HepG2 (cell line): ENCODE measurements around the gene TOM1L2. TPM values are rescaled to one million over a fixed set of nuclear protein-coding genes. Genes with fewer than 3 reads are reported as not detected.

Source experiments
- ATRX ChIP-seq: sonication (generic); formaldehyde crosslinking; IDR thresholded peaks from 2 replicates; pipeline ENCODE4 v1.4.0; 2020; ENCODE audit warnings: missing genetic modification reagents, borderline replicate concordance
- KDM5B ChIP-seq: sonication (generic); formaldehyde crosslinking; IDR thresholded peaks from 2 replicates; pipeline ENCODE4 v1.4.0; 2020; ENCODE audit warnings: missing genetic modification reagents, mild to moderate bottlenecking, borderline replicate concordance
- MATR3 ChIP-seq: sonication (generic); formaldehyde crosslinking; IDR thresholded peaks from 2 replicates; pipeline ENCODE4 v1.4.0; 2020; ENCODE audit warnings: missing genetic modification reagents
- POLR2G ChIP-seq: fragments of 200-400 bp; formaldehyde crosslinking; IDR thresholded peaks from 2 replicates; pipeline ENCODE4 v1.6.1; 2018; ENCODE audit warnings: mild to moderate bottlenecking, low read depth, low read length, moderate library complexity
- RFX3 ChIP-seq: IDR thresholded peaks from 2 replicates; pipeline ENCODE4 v1.6.1; 2016; ENCODE audit warnings: missing biosample characterization, missing genetic modification reagents
- SMYD3 ChIP-seq: sonication (generic); formaldehyde crosslinking; IDR thresholded peaks from 2 replicates; pipeline ENCODE4 v1.8.1; 2023; ENCODE audit warnings: mild to moderate bottlenecking, missing genetic modification reagents
- ZNF251 ChIP-seq: sonication (generic); formaldehyde crosslinking; IDR thresholded peaks from 2 replicates; pipeline ENCODE4 v1.9.0; 2021; ENCODE audit warnings: mild to moderate bottlenecking, missing genetic modification reagents
- ZNF577 ChIP-seq: sonication (generic); formaldehyde crosslinking; IDR thresholded peaks from 2 replicates; pipeline ENCODE4 v1.4.0; 2020; ENCODE audit warnings: mild to moderate bottlenecking, low read depth, missing genetic modification reagents, borderline replicate concordance
- ZNF788 ChIP-seq: sonication (generic); formaldehyde crosslinking; IDR thresholded peaks from 2 replicates; pipeline ENCODE4 v1.5.0; 2020; ENCODE audit warnings: mild to moderate bottlenecking, missing genetic modification reagents, borderline replicate concordance
- polyA plus RNA-seq, 8 experiments: library from polyadenylated mRNA; depleted of rRNA in 3 of 8; stranded (reverse) in 7 of 8; unstranded in 1 of 8; fragments of >200 nt; fragmentation: Illumina TruSeq in 4 of 8; extraction: Trizol in 4 of 8; gene quantifications; 2 replicates each; pipeline versions ENCODE4 v1.2.1 to v1.2.3, GENCODE V29; 2011 to 2016; ENCODE audit warnings: low read depth in 4 of 8, missing spikeins in 1 of 8, mixed read lengths in 1 of 8; ENCODE audit not compliant: insufficient read depth in 1 of 8
- total RNA-seq, 5 experiments: library from RNA; depleted of rRNA; stranded (reverse); fragments of >200 nt; fragmentation: Illumina TruSeq; extraction: Trizol; gene quantifications; 2 replicates each; pipeline ENCODE4 v1.2.3, GENCODE V29; 2016; ENCODE audit warnings: low read depth in 1 of 5
- TF ChIP-seq, protein P1 (sequence below): sonication (generic); formaldehyde crosslinking; IDR thresholded peaks from 2 replicates; pipeline ENCODE4 v1.4.0; 2020; ENCODE audit warnings: missing genetic modification reagents, borderline replicate concordance
- TF ChIP-seq, protein P2 (sequence below), 2 experiments: fragments of 450-650 bp in 1 of 2; sonication (generic) in 1 of 2; formaldehyde crosslinking in 1 of 2; IDR thresholded peaks; 2 replicates each; pipeline versions ENCODE4 v1.6.1 to v1.8.0; 2016 to 2022; ENCODE audit warnings: antibody characterized with exemption in 1 of 2, mild to moderate bottlenecking in 1 of 2, missing genetic modification reagents in 1 of 2
- TF ChIP-seq, protein P3 (sequence below): sonication (generic); formaldehyde crosslinking; IDR thresholded peaks from 2 replicates; pipeline ENCODE4 v1.4.0; 2020; ENCODE audit warnings: missing genetic modification reagents, mild to moderate bottlenecking, borderline replicate concordance
- TF ChIP-seq, protein P4 (sequence below): IDR thresholded peaks from 2 replicates; pipeline ENCODE4 v1.6.1; 2016; ENCODE audit warnings: low read depth, borderline replicate concordance
- TF ChIP-seq, protein P5 (sequence below): sonication (generic); formaldehyde crosslinking; IDR thresholded peaks from 2 replicates; pipeline ENCODE4 v1.8.1; 2023; ENCODE audit warnings: mild to moderate bottlenecking, missing genetic modification reagents

Gene TOM1L2
- total and polyA plus RNA-seq, 2 of the 13 experiments (the other 11 are each of a cell fraction or from before 2014, with no cell fraction given), result 4.7 to 7.4 TPM

DNA sequence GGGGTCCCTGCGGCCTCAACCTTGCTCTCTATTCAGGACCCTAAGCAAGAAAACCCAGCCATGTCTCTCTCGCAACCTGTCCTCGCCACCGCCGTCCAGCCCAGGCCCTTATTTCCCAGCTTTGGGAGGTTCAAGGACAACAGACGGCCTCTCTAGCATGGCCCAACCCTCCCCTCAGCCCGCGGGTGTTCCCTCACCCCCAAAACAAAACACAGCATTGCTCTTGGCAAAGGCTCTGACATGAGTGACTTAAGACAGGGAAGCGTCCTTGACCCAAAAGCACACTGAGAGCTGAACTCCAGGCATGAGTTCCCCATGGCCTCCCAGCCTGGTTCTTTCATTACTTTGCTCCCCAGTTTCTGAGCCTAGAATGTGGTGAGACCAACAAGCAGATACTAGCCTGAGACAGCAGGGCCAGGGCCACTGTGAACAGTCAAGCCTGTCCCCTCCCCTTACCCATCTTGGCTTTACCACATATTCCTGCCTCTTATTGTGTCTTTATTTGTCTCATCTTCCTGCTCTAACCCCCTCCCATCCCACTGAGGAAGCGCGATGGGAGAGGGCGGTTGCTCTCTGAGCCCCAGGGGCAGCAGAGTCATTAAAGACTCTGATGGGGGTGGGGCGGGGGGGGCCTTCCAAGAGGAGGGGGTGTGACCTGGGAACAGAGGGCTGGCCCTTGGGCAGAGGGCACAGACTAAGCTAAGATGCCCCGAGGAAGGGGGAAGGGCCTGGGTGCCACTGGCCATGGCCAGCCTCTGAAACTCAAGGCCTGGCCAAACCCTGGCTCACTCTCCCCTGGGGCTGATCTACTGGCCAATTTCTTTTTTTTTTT lies 147.2 kb downstream of the TOM1L2 start (continued):
- TF ChIP-seq, protein P1, sequence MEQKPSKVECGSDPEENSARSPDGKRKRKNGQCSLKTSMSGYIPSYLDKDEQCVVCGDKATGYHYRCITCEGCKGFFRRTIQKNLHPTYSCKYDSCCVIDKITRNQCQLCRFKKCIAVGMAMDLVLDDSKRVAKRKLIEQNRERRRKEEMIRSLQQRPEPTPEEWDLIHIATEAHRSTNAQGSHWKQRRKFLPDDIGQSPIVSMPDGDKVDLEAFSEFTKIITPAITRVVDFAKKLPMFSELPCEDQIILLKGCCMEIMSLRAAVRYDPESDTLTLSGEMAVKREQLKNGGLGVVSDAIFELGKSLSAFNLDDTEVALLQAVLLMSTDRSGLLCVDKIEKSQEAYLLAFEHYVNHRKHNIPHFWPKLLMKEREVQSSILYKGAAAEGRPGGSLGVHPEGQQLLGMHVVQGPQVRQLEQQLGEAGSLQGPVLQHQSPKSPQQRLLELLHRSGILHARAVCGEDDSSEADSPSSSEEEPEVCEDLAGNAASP (CRISPR knock-in tag), result peak; percentile 64; the same call in 1 of the 2 replicates
- TF ChIP-seq SMYD3, result no peak
- no peak for TF ChIP-seq ZNF577 (CRISPR knock-in tag)
- TF ChIP-seq, protein P2, sequence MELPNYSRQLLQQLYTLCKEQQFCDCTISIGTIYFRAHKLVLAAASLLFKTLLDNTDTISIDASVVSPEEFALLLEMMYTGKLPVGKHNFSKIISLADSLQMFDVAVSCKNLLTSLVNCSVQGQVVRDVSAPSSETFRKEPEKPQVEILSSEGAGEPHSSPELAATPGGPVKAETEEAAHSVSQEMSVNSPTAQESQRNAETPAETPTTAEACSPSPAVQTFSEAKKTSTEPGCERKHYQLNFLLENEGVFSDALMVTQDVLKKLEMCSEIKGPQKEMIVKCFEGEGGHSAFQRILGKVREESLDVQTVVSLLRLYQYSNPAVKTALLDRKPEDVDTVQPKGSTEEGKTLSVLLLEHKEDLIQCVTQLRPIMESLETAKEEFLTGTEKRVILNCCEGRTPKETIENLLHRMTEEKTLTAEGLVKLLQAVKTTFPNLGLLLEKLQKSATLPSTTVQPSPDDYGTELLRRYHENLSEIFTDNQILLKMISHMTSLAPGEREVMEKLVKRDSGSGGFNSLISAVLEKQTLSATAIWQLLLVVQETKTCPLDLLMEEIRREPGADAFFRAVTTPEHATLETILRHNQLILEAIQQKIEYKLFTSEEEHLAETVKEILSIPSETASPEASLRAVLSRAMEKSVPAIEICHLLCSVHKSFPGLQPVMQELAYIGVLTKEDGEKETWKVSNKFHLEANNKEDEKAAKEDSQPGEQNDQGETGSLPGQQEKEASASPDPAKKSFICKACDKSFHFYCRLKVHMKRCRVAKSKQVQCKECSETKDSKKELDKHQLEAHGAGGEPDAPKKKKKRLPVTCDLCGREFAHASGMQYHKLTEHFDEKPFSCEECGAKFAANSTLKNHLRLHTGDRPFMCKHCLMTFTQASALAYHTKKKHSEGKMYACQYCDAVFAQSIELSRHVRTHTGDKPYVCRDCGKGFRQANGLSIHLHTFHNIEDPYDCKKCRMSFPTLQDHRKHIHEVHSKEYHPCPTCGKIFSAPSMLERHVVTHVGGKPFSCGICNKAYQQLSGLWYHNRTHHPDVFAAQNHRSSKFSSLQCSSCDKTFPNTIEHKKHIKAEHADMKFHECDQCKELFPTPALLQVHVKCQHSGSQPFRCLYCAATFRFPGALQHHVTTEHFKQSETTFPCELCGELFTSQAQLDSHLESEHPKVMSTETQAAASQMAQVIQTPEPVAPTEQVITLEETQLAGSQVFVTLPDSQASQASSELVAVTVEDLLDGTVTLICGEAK (IDR thresholded peaks at IDR 0.05), result no peak
- TF ChIP-seq, protein P2 (CRISPR knock-in tag; IDR thresholded peaks at IDR 0.05), result no peak
- TF ChIP-seq, protein P3, sequence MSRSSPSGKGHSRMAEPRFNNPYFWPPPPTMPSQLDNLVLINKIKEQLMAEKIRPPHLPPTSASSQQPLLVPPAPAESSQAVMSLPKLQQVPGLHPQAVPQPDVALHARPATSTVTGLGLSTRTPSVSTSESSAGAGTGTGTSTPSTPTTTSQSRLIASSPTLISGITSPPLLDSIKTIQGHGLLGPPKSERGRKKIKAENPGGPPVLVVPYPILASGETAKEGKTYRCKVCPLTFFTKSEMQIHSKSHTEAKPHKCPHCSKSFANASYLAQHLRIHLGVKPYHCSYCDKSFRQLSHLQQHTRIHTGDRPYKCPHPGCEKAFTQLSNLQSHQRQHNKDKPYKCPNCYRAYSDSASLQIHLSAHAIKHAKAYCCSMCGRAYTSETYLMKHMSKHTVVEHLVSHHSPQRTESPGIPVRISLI (CRISPR knock-in tag), result no peak
- TF ChIP-seq RFX3 (CRISPR knock-in tag), result no peak
- no peak for TF ChIP-seq MATR3 (CRISPR knock-in tag)
- TF ChIP-seq, protein P4, sequence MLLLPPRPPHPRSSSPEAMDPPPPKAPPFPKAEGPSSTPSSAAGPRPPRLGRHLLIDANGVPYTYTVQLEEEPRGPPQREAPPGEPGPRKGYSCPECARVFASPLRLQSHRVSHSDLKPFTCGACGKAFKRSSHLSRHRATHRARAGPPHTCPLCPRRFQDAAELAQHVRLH, result no peak
- no peak for TF ChIP-seq POLR2G
- TF ChIP-seq ZNF788 (CRISPR knock-in tag), result no peak
- TF ChIP-seq, protein P5, sequence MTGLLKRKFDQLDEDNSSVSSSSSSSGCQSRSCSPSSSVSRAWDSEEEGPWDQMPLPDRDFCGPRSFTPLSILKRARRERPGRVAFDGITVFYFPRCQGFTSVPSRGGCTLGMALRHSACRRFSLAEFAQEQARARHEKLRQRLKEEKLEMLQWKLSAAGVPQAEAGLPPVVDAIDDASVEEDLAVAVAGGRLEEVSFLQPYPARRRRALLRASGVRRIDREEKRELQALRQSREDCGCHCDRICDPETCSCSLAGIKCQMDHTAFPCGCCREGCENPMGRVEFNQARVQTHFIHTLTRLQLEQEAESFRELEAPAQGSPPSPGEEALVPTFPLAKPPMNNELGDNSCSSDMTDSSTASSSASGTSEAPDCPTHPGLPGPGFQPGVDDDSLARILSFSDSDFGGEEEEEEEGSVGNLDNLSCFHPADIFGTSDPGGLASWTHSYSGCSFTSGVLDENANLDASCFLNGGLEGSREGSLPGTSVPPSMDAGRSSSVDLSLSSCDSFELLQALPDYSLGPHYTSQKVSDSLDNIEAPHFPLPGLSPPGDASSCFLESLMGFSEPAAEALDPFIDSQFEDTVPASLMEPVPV (CRISPR knock-in tag), result no peak
- no peak for TF ChIP-seq KDM5B (CRISPR knock-in tag)
- TF ChIP-seq ATRX (CRISPR knock-in tag), result no peak
- 0 out of 2 replicates have a peak, but pooled peaks have one; percentile 28 for TF ChIP-seq ZNF251 (CRISPR knock-in tag)
